Forelimb muscle (tissue), 1 donor: ENCODE data around the gene DPH2. TPM values are rescaled to one million over a fixed set of nuclear protein-coding genes. Genes with fewer than 3 reads are reported as not detected.

Experiments
- DNase-seq: peaks from one replicate; pipeline ENCODE4 v3.0.0-alpha.2; 2013; ENCODE audit warnings: low read depth
- polyA plus RNA-seq: library from polyadenylated mRNA; unstranded; fragments of 120-200 nt; gene quantifications from one replicate; pipeline ENCODE4 v1.2.1, GENCODE V29; 2013; ENCODE audit not compliant: insufficient read length

DPH2 gene
- polyA plus RNA-seq, 1 donor, result 18.6 TPM

- DNase-seq, result no peak
These were observed 1.4 kb upstream of the DPH2 start for GRCh38 chr1:43968348-43968948.

GRCh38 chr1:43969416-43969745 is 429 bp upstream of the DPH2 start:
- DNase-seq, result no peak

DNA sequence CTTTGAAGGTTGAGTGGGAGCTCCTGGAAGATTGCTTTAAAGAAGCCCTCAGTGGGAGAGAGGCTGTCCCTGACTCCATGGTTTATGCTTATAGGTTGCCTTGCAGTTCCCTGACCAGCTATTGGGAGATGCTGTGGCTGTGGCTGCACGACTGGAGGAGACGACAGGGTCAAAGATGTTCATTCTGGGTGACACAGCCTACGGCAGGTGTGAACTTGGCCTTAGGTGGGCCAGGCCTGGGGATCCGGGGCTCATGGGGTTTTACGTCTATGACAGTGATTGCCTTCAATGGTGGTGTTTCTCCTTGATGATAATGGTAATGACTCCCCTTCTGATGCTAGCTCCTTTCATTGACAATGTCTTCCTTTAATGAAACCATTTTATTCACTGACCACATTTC is 692 bp downstream of the DPH2 start:
- DNase-seq, result no peak

GRCh38 chr1:43970911-43971310 is 1.1 kb downstream of the DPH2 start:
- DNase-seq, result no peak

DNA sequence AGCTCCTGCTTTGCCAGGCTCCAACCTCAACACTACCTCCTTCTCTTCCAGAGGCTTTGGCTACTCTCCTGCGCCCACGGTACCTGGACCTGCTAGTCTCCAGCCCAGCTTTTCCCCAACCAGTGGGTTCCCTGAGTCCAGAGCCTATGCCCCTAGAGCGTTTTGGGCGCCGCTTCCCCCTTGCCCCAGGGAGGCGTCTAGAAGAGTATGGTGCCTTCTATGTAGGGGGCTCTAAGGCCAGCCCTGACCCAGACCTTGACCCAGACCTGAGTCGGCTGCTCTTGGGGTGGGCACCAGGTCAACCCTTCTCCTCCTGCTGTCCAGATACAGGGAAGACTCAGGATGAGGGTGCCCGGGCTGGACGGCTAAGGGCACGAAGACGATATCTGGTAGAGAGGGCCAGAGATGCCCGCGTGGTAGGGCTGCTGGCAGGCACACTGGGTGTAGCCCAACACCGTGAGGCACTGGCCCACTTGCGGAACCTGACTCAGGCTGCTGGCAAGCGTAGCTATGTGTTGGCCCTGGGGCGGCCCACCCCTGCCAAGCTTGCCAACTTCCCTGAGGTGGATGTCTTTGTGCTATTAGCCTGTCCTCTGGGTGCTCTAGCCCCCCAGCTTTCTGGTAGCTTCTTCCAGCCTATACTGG is 1.6 kb downstream of the DPH2 start:
- no peak for DNase-seq

DNA sequence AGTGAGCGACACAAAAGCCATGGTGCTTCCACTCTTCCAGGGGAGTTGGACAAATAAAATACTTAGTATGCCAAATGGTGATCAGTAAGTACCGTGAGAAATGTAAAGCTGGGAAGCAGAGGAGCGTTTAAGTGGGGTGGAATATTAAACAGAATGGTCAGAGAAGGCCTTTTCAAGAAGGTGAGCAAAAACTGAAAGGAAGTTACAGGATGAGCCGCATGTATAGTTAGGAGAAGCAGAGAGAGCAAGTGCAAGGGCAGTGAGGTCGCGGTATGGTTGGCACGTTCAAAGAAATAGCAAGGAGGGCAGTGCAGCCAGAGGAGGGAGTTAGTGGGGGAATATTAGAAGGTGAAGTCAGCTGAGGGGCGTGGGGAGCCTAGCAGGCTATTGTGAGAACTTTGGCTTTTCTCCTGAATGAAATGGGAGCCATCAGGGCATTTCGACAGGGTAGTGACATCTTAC is 4.2 kb downstream of the DPH2 start:
- no peak for DNase-seq

DNA sequence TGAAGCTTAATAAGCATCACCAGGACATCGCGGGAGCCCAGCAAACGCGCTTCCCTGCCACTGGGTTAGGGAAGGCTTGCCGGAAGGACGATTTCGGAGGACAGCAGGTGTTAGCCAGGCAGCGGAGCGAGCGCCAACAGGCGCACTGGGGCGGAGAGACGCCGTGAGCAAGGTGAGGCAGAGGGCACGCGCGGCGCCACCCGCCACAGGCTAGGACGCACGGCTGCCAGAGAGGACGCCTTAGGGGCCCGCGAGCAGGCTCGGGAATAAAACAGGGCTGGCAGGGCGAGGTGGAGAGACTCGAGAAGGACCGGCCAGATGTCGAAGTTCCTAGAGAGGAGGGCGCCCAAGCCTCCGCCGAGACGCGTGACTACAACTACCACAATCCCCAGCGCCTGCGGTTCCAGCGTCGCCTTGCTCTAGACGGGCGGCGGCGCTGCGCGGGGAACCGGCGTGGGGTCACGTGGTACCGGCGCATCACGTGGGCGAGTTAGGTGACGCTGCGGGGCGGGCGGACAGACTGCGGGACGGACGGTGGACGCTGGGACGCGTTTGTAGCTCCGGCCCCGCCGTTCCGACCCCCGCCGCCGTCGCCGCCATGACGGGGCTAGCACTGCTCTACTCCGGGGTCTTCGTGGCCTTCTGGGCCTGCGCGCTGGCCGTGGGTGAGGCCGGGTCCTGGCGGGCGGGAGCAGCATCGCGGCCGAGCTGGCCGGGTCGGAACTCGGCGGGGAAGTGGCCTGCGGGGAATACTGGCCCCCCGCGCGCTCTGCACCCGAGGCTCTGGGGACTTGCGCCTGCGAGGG is 4.8 kb downstream of the DPH2 start, which contains the start of gene ATP6V0B:
Gene ATP6V0B (plus strand): TSS at position 518 of the 806 bp plus-strand sequence. CDS start 81 bp downstream, at position 599.
- DNase-seq, result peak; percentile 79

GRCh38 chr1:43975249-43975961 is 5.6 kb downstream of the DPH2 start:
- DNase-seq, result no peak

DNA sequence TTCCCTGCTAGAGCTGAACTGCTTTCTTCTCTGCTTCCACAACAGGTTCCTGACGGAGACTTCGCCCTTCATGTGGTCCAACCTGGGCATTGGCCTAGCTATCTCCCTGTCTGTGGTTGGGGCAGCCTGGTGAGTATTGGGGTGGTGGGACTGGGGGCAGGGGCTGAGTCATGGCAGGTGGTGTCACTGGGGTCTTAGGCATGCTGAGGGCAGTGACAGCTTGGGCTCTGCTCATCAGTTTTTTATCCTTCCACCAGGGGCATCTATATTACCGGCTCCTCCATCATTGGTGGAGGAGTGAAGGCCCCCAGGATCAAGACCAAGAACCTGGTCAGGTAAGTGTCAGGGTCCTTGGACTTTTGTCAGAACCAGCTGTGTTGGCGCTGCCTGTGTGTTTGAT is 6.2 kb downstream of the DPH2 start:
- DNase-seq, result no peak

GRCh38 chr1:43976890-43977289 is 7.1 kb downstream of the DPH2 start:
- DNase-seq, result no peak

- no peak for DNase-seq
These were observed 7.8 kb downstream of the DPH2 start for GRCh38 chr1:43977376-43978263.

DNA sequence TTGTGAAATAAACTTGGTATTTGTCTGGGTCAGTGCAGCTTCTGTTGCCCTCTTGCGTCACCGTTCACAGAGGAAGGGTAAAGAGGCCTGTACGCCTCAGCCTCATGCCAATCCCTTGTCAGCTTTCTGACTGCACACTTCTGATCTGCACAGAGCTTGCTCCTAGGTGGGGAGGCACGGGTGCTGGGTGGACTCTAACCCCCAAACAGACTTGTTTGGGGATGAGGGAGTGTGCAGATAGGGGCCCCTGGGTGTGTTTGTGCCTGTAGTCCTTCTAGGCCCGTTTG is 8.4 kb downstream of the DPH2 start:
- DNase-seq, result no peak

- no peak for DNase-seq
These were observed 8.9 kb downstream of the DPH2 start, which contains the start of gene B4GALT2 for GRCh38 chr1:43978551-43979260. B4GALT2 (plus strand) TSS chr1:43979210; CDS start chr1:43981161, 1,951 bp downstream.

- no peak for DNase-seq
These were observed 9.4 kb downstream of the DPH2 start for GRCh38 chr1:43979261-43979527.

- no peak for DNase-seq
These were observed 9.9 kb downstream of the DPH2 start for GRCh38 chr1:43979528-43980254.

GRCh38 chr1:43980255-43981134 is 10.7 kb downstream of the DPH2 start:
- DNase-seq, result no peak

DNA sequence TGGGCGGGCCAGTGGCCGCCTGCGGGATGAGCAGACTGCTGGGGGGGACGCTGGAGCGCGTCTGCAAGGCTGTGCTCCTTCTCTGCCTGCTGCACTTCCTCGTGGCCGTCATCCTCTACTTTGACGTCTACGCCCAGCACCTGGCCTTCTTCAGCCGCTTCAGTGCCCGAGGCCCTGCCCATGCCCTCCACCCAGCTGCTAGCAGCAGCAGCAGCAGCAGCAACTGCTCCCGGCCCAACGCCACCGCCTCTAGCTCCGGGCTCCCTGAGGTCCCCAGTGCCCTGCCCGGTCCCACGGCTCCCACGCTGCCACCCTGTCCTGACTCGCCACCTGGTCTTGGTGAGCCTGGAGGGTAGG is 11.3 kb downstream of the DPH2 start:
- no peak for DNase-seq

DNA sequence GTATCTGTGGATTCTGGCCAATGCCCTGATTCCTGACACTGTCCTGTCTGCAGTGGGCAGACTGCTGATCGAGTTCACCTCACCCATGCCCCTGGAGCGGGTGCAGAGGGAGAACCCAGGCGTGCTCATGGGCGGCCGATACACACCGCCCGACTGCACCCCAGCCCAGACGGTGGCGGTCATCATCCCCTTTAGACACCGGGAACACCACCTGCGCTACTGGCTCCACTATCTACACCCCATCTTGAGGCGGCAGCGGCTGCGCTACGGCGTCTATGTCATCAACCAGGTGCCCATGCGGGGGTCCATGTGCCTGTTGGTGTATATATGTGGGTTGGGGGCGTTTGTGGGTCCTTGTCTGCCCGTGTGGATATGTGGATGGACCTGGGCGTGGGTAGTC is 11.8 kb downstream of the DPH2 start:
- no peak for DNase-seq

GRCh38 chr1:43982241-43982640 is 12.4 kb downstream of the DPH2 start:
- DNase-seq, result no peak
